Measurements from ENCODE around the gene PPP2R5C.

GRCh38 chr14:101884089-101884933 is 122.8 kb downstream of the PPP2R5C start:
- no peak for TF ChIP-seq CTCF (IDR thresholded peaks at IDR 0.05)
- no peak for TF ChIP-seq POLR2A (IDR thresholded peaks at IDR 0.05)
- TF ChIP-seq POLR2AphosphoS5 (IDR thresholded peaks at IDR 0.05): no peak
- no peak for TF ChIP-seq EP300 (IDR thresholded peaks at IDR 0.05)

Data from upper lobe of left lung (tissue), 4 donors.